MM.1S (cell line): ENCODE data around the gene SMAD3.

Source experiments
- DNase-seq: peaks from one replicate; pipeline ENCODE4 v3.0.0-alpha.2; 2015
- H2AFZ ChIP-seq: fragments of 300-600 bp; sonication (generic); 2 replicates; pipeline ENCODE4 v1.6.0; 2016; ENCODE audit warnings: antibody characterized with exemption, low read length
- H3F3A ChIP-seq: fragments of 300-600 bp; sonication (generic); 2 replicates; pipeline ENCODE4 v1.6.1; 2016; ENCODE audit warnings: mild to moderate bottlenecking, antibody characterized with exemption, low read length, moderate library complexity, mixed read lengths; ENCODE audit not compliant: insufficient read depth
- H3K27ac ChIP-seq: fragments of 300-600 bp; sonication (generic); 2 replicates; pipeline ENCODE4 v1.5.1; 2016; ENCODE audit warnings: mild to moderate bottlenecking, low read length
- H3K27me3 ChIP-seq: fragments of 300-600 bp; sonication (generic); replicated peaks from 2 replicates; pipeline ENCODE4 v1.6.0; 2016; ENCODE audit warnings: low read length; ENCODE audit not compliant: insufficient read depth
- H3K36me3 ChIP-seq: fragments of 300-600 bp; sonication (generic); replicated peaks from 2 replicates; pipeline ENCODE4 v1.6.1; 2016; ENCODE audit warnings: mild to moderate bottlenecking, low read length, mixed read lengths; ENCODE audit not compliant: insufficient read depth
- H3K4me1 ChIP-seq: fragments of 300-600 bp; sonication (generic); 2 replicates; pipeline ENCODE4 v1.6.1; 2016; ENCODE audit warnings: low read length, mixed read lengths
- H3K4me2 ChIP-seq: fragments of 300-600 bp; sonication (generic); 2 replicates; pipeline ENCODE4 v1.6.0; 2016; ENCODE audit warnings: low read depth, low read length
- H3K4me3 ChIP-seq: fragments of 300-600 bp; sonication (generic); 2 replicates; pipeline ENCODE4 v1.5.1; 2016; ENCODE audit warnings: low read length, mixed read lengths
- H3K79me2 ChIP-seq: fragments of 300-600 bp; sonication (generic); 2 replicates; pipeline ENCODE4 v1.6.1; 2016; ENCODE audit warnings: mixed run types, low read length, mixed read lengths
- H3K9ac ChIP-seq: fragments of 300-600 bp; sonication (generic); 2 replicates; pipeline ENCODE4 v1.6.1; 2016; ENCODE audit warnings: low read length, mixed read lengths
- H3K9me2 ChIP-seq: fragments of 300-600 bp; sonication (generic); replicated peaks from 2 replicates; pipeline ENCODE4 v1.6.1; 2016; ENCODE audit warnings: mild to moderate bottlenecking, low read length, mixed read lengths; ENCODE audit not compliant: insufficient read depth
- H3K9me3 ChIP-seq: fragments of 300-600 bp; sonication (generic); replicated peaks from 2 replicates; pipeline ENCODE4 v1.6.1; 2016; ENCODE audit warnings: mild to moderate bottlenecking, low read length, mixed read lengths; ENCODE audit not compliant: insufficient read depth
- H4K20me1 ChIP-seq: fragments of 300-600 bp; sonication (generic); 2 replicates; pipeline ENCODE4 v1.6.1; 2016; ENCODE audit warnings: mild to moderate bottlenecking, low read length, moderate library complexity, mixed read lengths; ENCODE audit not compliant: insufficient read depth
- EZH2 ChIP-seq: fragments of 300-600 bp; sonication (generic); optimal IDR thresholded peaks from 2 replicates; pipeline ENCODE3; 2017; ENCODE audit warnings: low read depth, mild to moderate bottlenecking, antibody characterized with exemption, low read length, mixed read lengths
- EZH2phosphoT487 ChIP-seq: fragments of 300-600 bp; sonication (generic); IDR thresholded peaks from 2 replicates; pipeline ENCODE4 v1.6.1; 2018; ENCODE audit warnings: antibody characterized with exemption, low read length
- TF ChIP-seq, protein P1 (sequence below): fragments of 300-600 bp; sonication (generic); IDR thresholded peaks from 2 replicates; pipeline ENCODE4 v1.5.1; 2016; ENCODE audit warnings: antibody characterized with exemption, low read length, mixed read lengths

SMAD3 gene

GRCh38 chr15:67105065-67105951 lies 39.9 kb downstream of the SMAD3 start:
- H3K4me1 ChIP-seq, result peaks cover 36% of the 10 kb centered on the region
- H3K9ac ChIP-seq, result no peak overlapping the region
- H3K27me3 ChIP-seq, result no peaks in the 10 kb centered on the region
- peaks cover 26% of the 10 kb centered on the region for H3F3A ChIP-seq
- H3K27ac ChIP-seq, result no peak overlapping the region
- no peak overlapping the region for H3K4me2 ChIP-seq
- DNase-seq, result no peak
- H3K36me3 ChIP-seq, result no peaks in the 10 kb centered on the region
- no peak overlapping the region for H2AFZ ChIP-seq
- no peaks in the 10 kb centered on the region for H3K9me2 ChIP-seq
- no peak overlapping the region for H3K4me3 ChIP-seq
- no peaks in the 10 kb centered on the region for H3K9me3 ChIP-seq
- TF ChIP-seq EZH2phosphoT487 (no peak), EZH2 (no peak)
- TF ChIP-seq, protein P1, sequence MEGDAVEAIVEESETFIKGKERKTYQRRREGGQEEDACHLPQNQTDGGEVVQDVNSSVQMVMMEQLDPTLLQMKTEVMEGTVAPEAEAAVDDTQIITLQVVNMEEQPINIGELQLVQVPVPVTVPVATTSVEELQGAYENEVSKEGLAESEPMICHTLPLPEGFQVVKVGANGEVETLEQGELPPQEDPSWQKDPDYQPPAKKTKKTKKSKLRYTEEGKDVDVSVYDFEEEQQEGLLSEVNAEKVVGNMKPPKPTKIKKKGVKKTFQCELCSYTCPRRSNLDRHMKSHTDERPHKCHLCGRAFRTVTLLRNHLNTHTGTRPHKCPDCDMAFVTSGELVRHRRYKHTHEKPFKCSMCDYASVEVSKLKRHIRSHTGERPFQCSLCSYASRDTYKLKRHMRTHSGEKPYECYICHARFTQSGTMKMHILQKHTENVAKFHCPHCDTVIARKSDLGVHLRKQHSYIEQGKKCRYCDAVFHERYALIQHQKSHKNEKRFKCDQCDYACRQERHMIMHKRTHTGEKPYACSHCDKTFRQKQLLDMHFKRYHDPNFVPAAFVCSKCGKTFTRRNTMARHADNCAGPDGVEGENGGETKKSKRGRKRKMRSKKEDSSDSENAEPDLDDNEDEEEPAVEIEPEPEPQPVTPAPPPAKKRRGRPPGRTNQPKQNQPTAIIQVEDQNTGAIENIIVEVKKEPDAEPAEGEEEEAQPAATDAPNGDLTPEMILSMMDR, result no peak
- H4K20me1 ChIP-seq, result no peaks in the 10 kb centered on the region
- H3K79me2 ChIP-seq, result peaks cover 63% of the 10 kb centered on the region

- no peaks in the 10 kb centered on the region for H3K9me2 ChIP-seq
- no peak overlapping the region for H3K4me3 ChIP-seq
- TF ChIP-seq, protein P1, result no peak
- TF ChIP-seq EZH2phosphoT487, result no peak
- TF ChIP-seq EZH2, result no peak
- no peaks in the 10 kb centered on the region for H3K36me3 ChIP-seq
- H2AFZ ChIP-seq, result no peak overlapping the region
- H3K9ac ChIP-seq, result no peak overlapping the region
- DNase-seq, result no peak
- peaks cover 40% of the 10 kb centered on the region for H3K4me1 ChIP-seq
- H3K79me2 ChIP-seq, result peaks cover 71% of the 10 kb centered on the region
- peaks cover 19% of the 10 kb centered on the region for H3F3A ChIP-seq
- no peaks in the 10 kb centered on the region for H3K9me3 ChIP-seq
- no peak overlapping the region for H3K27ac ChIP-seq
- H4K20me1 ChIP-seq, result no peaks in the 10 kb centered on the region
- H3K4me2 ChIP-seq, result no peak overlapping the region
- H3K27me3 ChIP-seq, result no peaks in the 10 kb centered on the region
Observed at GRCh38 chr15:67105991-67106763, 40.8 kb downstream of the SMAD3 start.

- Histone ChIP-seq H3K27ac (no peak overlapping the region), H3K4me1 (peaks cover 41% of the 10 kb centered on the region), H3K9ac (no peak overlapping the region), H3K79me2 (peaks cover 76% of the 10 kb centered on the region), H3K9me2 (no peaks in the 10 kb centered on the region), H2AFZ (no peak overlapping the region), H3K27me3 (no peaks in the 10 kb centered on the region), H3K9me3 (no peaks in the 10 kb centered on the region), H3K36me3 (no peaks in the 10 kb centered on the region), H3F3A (peaks cover 17% of the 10 kb centered on the region), H3K4me3 (no peak overlapping the region), H3K4me2 (no peak overlapping the region), H4K20me1 (no peaks in the 10 kb centered on the region)
- TF ChIP-seq, protein P1, result no peak
- TF ChIP-seq EZH2, result no peak
- no peak for TF ChIP-seq EZH2phosphoT487
- no peak for DNase-seq
Observed at GRCh38 chr15:67106764-67107013, 41.3 kb downstream of the SMAD3 start.
